K562 (cell line): ENCODE measurements around the gene CACNA1A. TPM values are rescaled to one million over a fixed set of nuclear protein-coding genes. Genes with fewer than 3 reads are reported as not detected.
A peak's percentile ranks its signal among the peaks of the same experiment; 100 is the strongest.

Experiments
- BCOR ChIP-seq: fragments of 450-650 bp; IDR thresholded peaks from 2 replicates; pipeline ENCODE4 v1.6.1; 2016
- ESRRA ChIP-seq: fragments of 450-650 bp; IDR thresholded peaks from 2 replicates; pipeline ENCODE4 v1.6.1; 2014; ENCODE audit warnings: low read depth, mild to moderate bottlenecking, moderate library complexity, borderline replicate concordance
- ETS1 ChIP-seq: conservative IDR thresholded peaks from 2 replicates; pipeline ENCODE4 v1.6.1; 2011; ENCODE audit warnings: low read depth, mild to moderate bottlenecking, low read length; ENCODE audit not compliant: control insufficient read depth
- KLF16 ChIP-seq: IDR thresholded peaks from 2 replicates; pipeline ENCODE4 v1.6.1; 2016; ENCODE audit warnings: antibody characterized with exemption
- KLF6 ChIP-seq: fragments of 250-450 bp; sonication (Bioruptor Pico); IDR thresholded peaks from 2 replicates; pipeline ENCODE4 v1.4.0; 2020; ENCODE audit warnings: mild to moderate bottlenecking, moderate library complexity, borderline replicate concordance
- TRIM28 ChIP-seq: fragments of 450-650 bp; IDR thresholded peaks from 2 replicates; pipeline ENCODE4 v1.6.1; 2017
- ZBTB2 ChIP-seq: fragments of 450-650 bp; IDR thresholded peaks from 2 replicates; pipeline ENCODE4 v1.6.1; 2016; ENCODE audit warnings: antibody characterized with exemption
- ZBTB40 ChIP-seq, 2 experiments: fragments of 450-650 bp in 1 of 2; sonication (generic) in 1 of 2; formaldehyde crosslinking in 1 of 2; IDR thresholded peaks; 2 replicates each; pipeline versions ENCODE4 v1.7.1 to v1.9.0; 2016 to 2022; ENCODE audit warnings: inconsistent platforms in 1 of 2, mild to moderate bottlenecking in 1 of 2, missing genetic modification reagents in 1 of 2
- ZNF280B ChIP-seq: fragments of 250-450 bp; sonication (Bioruptor Pico); IDR thresholded peaks from 2 replicates; pipeline ENCODE4 v1.5.1; 2021; ENCODE audit warnings: mild to moderate bottlenecking
- ZNF583 ChIP-seq: fragments of 250-450 bp; sonication (Bioruptor Pico); IDR thresholded peaks from 2 replicates; pipeline ENCODE4 v1.4.0; 2020
- ZNF780A ChIP-seq: fragments of 250-450 bp; sonication (Bioruptor Pico); IDR thresholded peaks from 2 replicates; pipeline ENCODE4 v1.5.0; 2021; ENCODE audit warnings: mild to moderate bottlenecking
- polyA plus RNA-seq, 8 experiments: library from polyadenylated mRNA; depleted of rRNA in 4 of 8; stranded (reverse) in 5 of 8; unstranded in 3 of 8; fragments of >200 nt; fragmentation: Nextera tagmentation in 2 of 8; fragmentation: Illumina TruSeq in 1 of 8; extraction: Ambion mirVana in 2 of 8; extraction: Trizol in 1 of 8; gene quantifications; 2 replicates each; pipeline versions ENCODE4 v1.2.1 to v1.2.3, GENCODE V29; 2011 to 2014; ENCODE audit warnings: inconsistent platforms in 1 of 8, missing spikeins in 1 of 8
- total RNA-seq, 7 experiments: library from RNA; depleted of rRNA in 6 of 7; stranded (reverse); fragments of >200 nt in 6 of 7; fragmentation: Illumina TruSeq in 2 of 7; extraction: Trizol in 2 of 7; gene quantifications; 2 replicates each; pipeline versions ENCODE4 v1.2.1 to v1.2.3, GENCODE V29; 2011 to 2021; ENCODE audit warnings: low replicate concordance in 1 of 7
- TF ChIP-seq, protein P1 (sequence below): fragments of 250-450 bp; sonication (Bioruptor Pico); IDR thresholded peaks from 2 replicates; pipeline ENCODE4 v1.5.0; 2020; ENCODE audit warnings: mild to moderate bottlenecking

The CACNA1A gene
- total and polyA plus RNA-seq, 9 of the 15 experiments (the other 6 are each of a cell fraction or from before 2014, with no cell fraction given): 0.03 to 0.20 (median 0.09) TPM; not detected in 1

- TF ChIP-seq, protein P1, sequence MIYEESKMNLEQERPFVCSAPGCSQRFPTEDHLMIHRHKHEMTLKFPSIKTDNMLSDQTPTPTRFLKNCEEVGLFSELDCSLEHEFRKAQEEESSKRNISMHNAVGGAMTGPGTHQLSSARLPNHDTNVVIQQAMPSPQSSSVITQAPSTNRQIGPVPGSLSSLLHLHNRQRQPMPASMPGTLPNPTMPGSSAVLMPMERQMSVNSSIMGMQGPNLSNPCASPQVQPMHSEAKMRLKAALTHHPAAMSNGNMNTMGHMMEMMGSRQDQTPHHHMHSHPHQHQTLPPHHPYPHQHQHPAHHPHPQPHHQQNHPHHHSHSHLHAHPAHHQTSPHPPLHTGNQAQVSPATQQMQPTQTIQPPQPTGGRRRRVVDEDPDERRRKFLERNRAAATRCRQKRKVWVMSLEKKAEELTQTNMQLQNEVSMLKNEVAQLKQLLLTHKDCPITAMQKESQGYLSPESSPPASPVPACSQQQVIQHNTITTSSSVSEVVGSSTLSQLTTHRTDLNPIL (CRISPR knock-in tag): no peak
- peak; percentile 72; the same call in 1 of the 2 replicates for TF ChIP-seq KLF16
- no peak for TF ChIP-seq ZNF583 (CRISPR knock-in tag)
- TF ChIP-seq ZNF780A (CRISPR knock-in tag): no peak
- TF ChIP-seq ZBTB40 (IDR thresholded peaks at IDR 0.05): no peak
- TF ChIP-seq ZBTB40 (CRISPR knock-in tag; IDR thresholded peaks at IDR 0.05): no peak
- TF ChIP-seq ESRRA: no peak
- no peak for TF ChIP-seq ETS1
- TF ChIP-seq ZBTB2: no peak
- TF ChIP-seq ZNF280B (CRISPR knock-in tag): no peak
- no peak for TF ChIP-seq TRIM28
- TF ChIP-seq BCOR: peak; percentile 37; the same call in 1 of the 2 replicates
- TF ChIP-seq KLF6: no peak
Measured at GRCh38 chr19:13381827-13382632, 124.2 kb downstream of the CACNA1A start (continued).
